HepG2 (cell line): ENCODE measurements around the gene PHF23. TPM values are rescaled to one million over a fixed set of nuclear protein-coding genes. Genes with fewer than 3 reads are reported as not detected.

Experiments
- ATF2 ChIP-seq: sonication (generic); formaldehyde crosslinking; IDR thresholded peaks from 2 replicates; pipeline ENCODE4 v1.4.0; 2020; ENCODE audit warnings: missing genetic modification reagents
- ISX ChIP-seq: sonication (generic); formaldehyde crosslinking; conservative IDR thresholded peaks from 2 replicates; pipeline ENCODE4 v1.5.0; 2020; ENCODE audit warnings: missing genetic modification reagents
- JUNB ChIP-seq: sonication (generic); formaldehyde crosslinking; IDR thresholded peaks from 2 replicates; pipeline ENCODE4 v1.8.0; 2022; ENCODE audit warnings: missing genetic modification reagents, mild to moderate bottlenecking, borderline replicate concordance
- KDM2A ChIP-seq: sonication (generic); formaldehyde crosslinking; IDR thresholded peaks from 2 replicates; pipeline ENCODE4 v1.4.0; 2020; ENCODE audit warnings: low read depth, missing genetic modification reagents, borderline replicate concordance
- KLF13 ChIP-seq: sonication (generic); formaldehyde crosslinking; IDR thresholded peaks from 2 replicates; pipeline ENCODE4 v1.4.0; 2020; ENCODE audit warnings: mild to moderate bottlenecking, missing genetic modification reagents
- NBN ChIP-seq: fragments of 450-650 bp; conservative IDR thresholded peaks from 2 replicates; pipeline ENCODE4 v1.6.1; 2017
- RAD21 ChIP-seq: fragments of 450-650 bp; formaldehyde crosslinking; IDR thresholded peaks from 2 replicates; pipeline ENCODE4 v1.5.0; 2020; ENCODE audit warnings: mild to moderate bottlenecking
- TEAD3 ChIP-seq: optimal IDR thresholded peaks from 2 replicates; pipeline ENCODE3; 2016; ENCODE audit warnings: borderline replicate concordance
- THAP9 ChIP-seq: sonication (generic); formaldehyde crosslinking; IDR thresholded peaks from 2 replicates; pipeline ENCODE4; 2020; ENCODE audit warnings: missing genetic modification reagents, mild to moderate bottlenecking, borderline replicate concordance
- ZBTB3 ChIP-seq: sonication (generic); formaldehyde crosslinking; IDR thresholded peaks from 2 replicates; pipeline ENCODE4 v1.4.0; 2020; ENCODE audit warnings: low read depth, mild to moderate bottlenecking, moderate library complexity, missing genetic modification reagents, borderline replicate concordance
- ZBTB42 ChIP-seq: sonication (generic); formaldehyde crosslinking; IDR thresholded peaks from 2 replicates; pipeline ENCODE4 v1.5.0; 2020; ENCODE audit warnings: mild to moderate bottlenecking, missing genetic modification reagents
- ZFAT ChIP-seq: sonication (generic); formaldehyde crosslinking; conservative IDR thresholded peaks from 2 replicates; pipeline ENCODE4 v1.8.1; 2023; ENCODE audit warnings: missing genetic modification reagents, inconsistent platforms
- ZNF276 ChIP-seq: sonication (generic); formaldehyde crosslinking; IDR thresholded peaks from 2 replicates; pipeline ENCODE4 v1.4.0; 2020; ENCODE audit warnings: mild to moderate bottlenecking, low read depth, missing genetic modification reagents
- ZNF343 ChIP-seq: sonication (generic); formaldehyde crosslinking; IDR thresholded peaks from 2 replicates; pipeline ENCODE4 v1.4.0; 2020; ENCODE audit warnings: mild to moderate bottlenecking, missing genetic modification reagents
- ZNF879 ChIP-seq: sonication (generic); formaldehyde crosslinking; IDR thresholded peaks from 2 replicates; pipeline ENCODE4 v1.8.1; 2023; ENCODE audit warnings: missing genetic modification reagents
- ZSCAN22 ChIP-seq: sonication (generic); formaldehyde crosslinking; IDR thresholded peaks from 2 replicates; pipeline ENCODE4 v1.4.0; 2020; ENCODE audit warnings: mild to moderate bottlenecking, missing genetic modification reagents
- ZZZ3 ChIP-seq: sonication (generic); formaldehyde crosslinking; IDR thresholded peaks from 2 replicates; pipeline ENCODE4 v1.4.0; 2020; ENCODE audit warnings: missing genetic modification reagents, mild to moderate bottlenecking, borderline replicate concordance
- polyA plus RNA-seq, 8 experiments: library from polyadenylated mRNA; depleted of rRNA in 3 of 8; stranded (reverse) in 7 of 8; unstranded in 1 of 8; fragments of >200 nt; fragmentation: Illumina TruSeq in 4 of 8; extraction: Trizol in 4 of 8; gene quantifications; 2 replicates each; pipeline versions ENCODE4 v1.2.1 to v1.2.3, GENCODE V29; 2011 to 2016; ENCODE audit warnings: low read depth in 4 of 8, missing spikeins in 1 of 8, mixed read lengths in 1 of 8; ENCODE audit not compliant: insufficient read depth in 1 of 8
- total RNA-seq, 5 experiments: library from RNA; depleted of rRNA; stranded (reverse); fragments of >200 nt; fragmentation: Illumina TruSeq; extraction: Trizol; gene quantifications; 2 replicates each; pipeline ENCODE4 v1.2.3, GENCODE V29; 2016; ENCODE audit warnings: low read depth in 1 of 5
- TF ChIP-seq, protein P1 (sequence below): sonication (generic); formaldehyde crosslinking; conservative IDR thresholded peaks from 2 replicates; pipeline ENCODE4 v1.5.0; 2020; ENCODE audit warnings: missing genetic modification reagents
- TF ChIP-seq, protein P2 (sequence below): sonication (generic); formaldehyde crosslinking; IDR thresholded peaks from 2 replicates; pipeline ENCODE4 v1.9.0; 2021; ENCODE audit warnings: missing genetic modification reagents, mild to moderate bottlenecking, borderline replicate concordance

PHF23 gene
- total and polyA plus RNA-seq, 2 of the 13 experiments (the other 11 are each of a cell fraction or from before 2014, with no cell fraction given) = 27.6 to 33.2 TPM

GRCh38 chr17:7252176-7253043 lies 13.2 kb upstream of the PHF23 start, which contains the start of gene ELP5 (continued):
- peak; percentile 90; the same call in 1 of the 2 replicates for TF ChIP-seq THAP9 (CRISPR knock-in tag)
- TF ChIP-seq NBN = no peak
- TF ChIP-seq ZBTB42 (CRISPR knock-in tag) = 0 out of 2 replicates have a peak, but pooled peaks have one; percentile 81
- peak; percentile 56; the same call in 1 of the 2 replicates for TF ChIP-seq ZBTB3
- TF ChIP-seq ZZZ3 (CRISPR knock-in tag) = 0 out of 2 replicates have a peak, but pooled peaks have one; percentile 60
- TF ChIP-seq TEAD3 = no peak
- TF ChIP-seq ATF2 = peak; percentile 91
- peak; percentile 86; the same call in 1 of the 2 replicates for TF ChIP-seq KDM2A
- no peak for TF ChIP-seq JUNB (CRISPR knock-in tag)
- TF ChIP-seq, protein P1, sequence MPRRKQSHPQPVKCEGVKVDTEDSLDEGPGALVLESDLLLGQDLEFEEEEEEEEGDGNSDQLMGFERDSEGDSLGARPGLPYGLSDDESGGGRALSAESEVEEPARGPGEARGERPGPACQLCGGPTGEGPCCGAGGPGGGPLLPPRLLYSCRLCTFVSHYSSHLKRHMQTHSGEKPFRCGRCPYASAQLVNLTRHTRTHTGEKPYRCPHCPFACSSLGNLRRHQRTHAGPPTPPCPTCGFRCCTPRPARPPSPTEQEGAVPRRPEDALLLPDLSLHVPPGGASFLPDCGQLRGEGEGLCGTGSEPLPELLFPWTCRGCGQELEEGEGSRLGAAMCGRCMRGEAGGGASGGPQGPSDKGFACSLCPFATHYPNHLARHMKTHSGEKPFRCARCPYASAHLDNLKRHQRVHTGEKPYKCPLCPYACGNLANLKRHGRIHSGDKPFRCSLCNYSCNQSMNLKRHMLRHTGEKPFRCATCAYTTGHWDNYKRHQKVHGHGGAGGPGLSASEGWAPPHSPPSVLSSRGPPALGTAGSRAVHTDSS (CRISPR knock-in tag) = no peak
- TF ChIP-seq ZNF343 (CRISPR knock-in tag) = no peak
- TF ChIP-seq, protein P2, sequence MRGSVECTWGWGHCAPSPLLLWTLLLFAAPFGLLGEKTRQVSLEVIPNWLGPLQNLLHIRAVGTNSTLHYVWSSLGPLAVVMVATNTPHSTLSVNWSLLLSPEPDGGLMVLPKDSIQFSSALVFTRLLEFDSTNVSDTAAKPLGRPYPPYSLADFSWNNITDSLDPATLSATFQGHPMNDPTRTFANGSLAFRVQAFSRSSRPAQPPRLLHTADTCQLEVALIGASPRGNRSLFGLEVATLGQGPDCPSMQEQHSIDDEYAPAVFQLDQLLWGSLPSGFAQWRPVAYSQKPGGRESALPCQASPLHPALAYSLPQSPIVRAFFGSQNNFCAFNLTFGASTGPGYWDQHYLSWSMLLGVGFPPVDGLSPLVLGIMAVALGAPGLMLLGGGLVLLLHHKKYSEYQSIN = no peak
- no peak for TF ChIP-seq ZSCAN22
- no peak for TF ChIP-seq ZNF276 (CRISPR knock-in tag)
- no peak for TF ChIP-seq ZNF879 (CRISPR knock-in tag)
- TF ChIP-seq KLF13 (CRISPR knock-in tag) = no peak
- TF ChIP-seq RAD21 (CRISPR knock-in tag) = peak; percentile 59
- no peak for TF ChIP-seq ISX
- no peak for TF ChIP-seq ZFAT
